HuH-7 (cell line): Measurements from ENCODE around the gene BMF.
"Not testable (repeated sequence)": the region's sequence is repeated elsewhere in the genome, so short reads cannot be mapped to it uniquely, and the experiment has no call there.

Source experiments
- DNase-seq: peaks from one replicate; pipeline ENCODE4 v3.0.0; 2011; ENCODE audit warnings: low spot score

BMF gene

GRCh38 chr15:40128766-40129660, 20.3 kb upstream of the BMF start:
- DNase-seq = no peak

GRCh38 chr15:40125950-40126349, 17.3 kb upstream of the BMF start:
- no peak for DNase-seq

GRCh38 chr15:40124807-40125285, 16.2 kb upstream of the BMF start:
- DNase-seq = not testable (repeated sequence)

GRCh38 chr15:40124333-40124732, 15.7 kb upstream of the BMF start:
- DNase-seq = not testable (repeated sequence)

- DNase-seq = not testable (repeated sequence)
Measured at GRCh38 chr15:40123863-40124262, 15.2 kb upstream of the BMF start.

- not testable (repeated sequence) for DNase-seq
Measured at GRCh38 chr15:40122989-40123388, 14.3 kb upstream of the BMF start.

GRCh38 chr15:40121911-40122638, 13.4 kb upstream of the BMF start:
- DNase-seq = no peak

GRCh38 chr15:40118473-40118872, 9.8 kb upstream of the BMF start:
- DNase-seq = no peak

- peak; percentile 40 for DNase-seq
Measured at GRCh38 chr15:40115670-40116093, 7.0 kb upstream of the BMF start.

GRCh38 chr15:40115106-40115505, 6.4 kb upstream of the BMF start:
- not testable (repeated sequence) for DNase-seq

- DNase-seq = no peak
Measured at GRCh38 chr15:40114218-40114617, 5.5 kb upstream of the BMF start.

GRCh38 chr15:40112789-40113188, 4.1 kb upstream of the BMF start:
- no peak for DNase-seq

GRCh38 chr15:40111888-40112287, 3.2 kb upstream of the BMF start:
- DNase-seq = no peak

- no peak for DNase-seq
Measured at GRCh38 chr15:40110866-40111550, 2.3 kb upstream of the BMF start.

GRCh38 chr15:40108061-40108854, 421 bp downstream of the BMF start:
- DNase-seq = peak; percentile 50

GRCh38 chr15:40106203-40107161, 2.2 kb downstream of the BMF start:
- DNase-seq = peak; percentile 97

- DNase-seq = no peak
Measured at GRCh38 chr15:40105517-40106202, 3.0 kb downstream of the BMF start.

GRCh38 chr15:40104865-40105516, 3.7 kb downstream of the BMF start:
- DNase-seq = peak; percentile 75

- DNase-seq = no peak
Measured at GRCh38 chr15:40104296-40104864, 4.3 kb downstream of the BMF start.
